Mucosa of stomach (tissue), 1 donor: Measurements from ENCODE around the gene CTXND1.

ENCODE experiments used
- H3K27me3 ChIP-seq: one replicate; pipeline ENCODE4 v1.7.0; 2013; ENCODE audit warnings: mild to moderate bottlenecking, low read length; ENCODE audit not compliant: control insufficient read depth, insufficient read depth
- H3K36me3 ChIP-seq: one replicate; pipeline ENCODE4 v1.7.0; 2013; ENCODE audit warnings: low read length; ENCODE audit not compliant: control insufficient read depth, insufficient read depth
- H3K4me1 ChIP-seq: one replicate; pipeline ENCODE4 v1.7.0; 2013; ENCODE audit warnings: mild to moderate bottlenecking, low read length; ENCODE audit not compliant: control insufficient read depth, insufficient read depth
- H3K4me3 ChIP-seq: one replicate; pipeline ENCODE4 v1.7.0; 2013; ENCODE audit warnings: low read length
- H3K9ac ChIP-seq: one replicate; pipeline ENCODE4 v1.7.0; 2013; ENCODE audit warnings: mild to moderate bottlenecking, low read length, moderate library complexity
- H3K9me3 ChIP-seq: one replicate; pipeline ENCODE4 v1.7.0; 2013; ENCODE audit warnings: mild to moderate bottlenecking, low read length, moderate library complexity; ENCODE audit not compliant: control insufficient read depth
- donor health status: Pancreatic carcinoma.

Gene CTXND1

GRCh38 chr15:80203361-80203885, 48.6 kb downstream of the CTXND1 start:
- Histone ChIP-seq H3K4me1 (no peaks in the 10 kb centered on the region), H3K9ac (no peak overlapping the region), H3K9me3 (no peaks in the 10 kb centered on the region), H3K4me3 (no peak overlapping the region), H3K36me3 (no peaks in the 10 kb centered on the region), H3K27me3 (no peaks in the 10 kb centered on the region)

DNA sequence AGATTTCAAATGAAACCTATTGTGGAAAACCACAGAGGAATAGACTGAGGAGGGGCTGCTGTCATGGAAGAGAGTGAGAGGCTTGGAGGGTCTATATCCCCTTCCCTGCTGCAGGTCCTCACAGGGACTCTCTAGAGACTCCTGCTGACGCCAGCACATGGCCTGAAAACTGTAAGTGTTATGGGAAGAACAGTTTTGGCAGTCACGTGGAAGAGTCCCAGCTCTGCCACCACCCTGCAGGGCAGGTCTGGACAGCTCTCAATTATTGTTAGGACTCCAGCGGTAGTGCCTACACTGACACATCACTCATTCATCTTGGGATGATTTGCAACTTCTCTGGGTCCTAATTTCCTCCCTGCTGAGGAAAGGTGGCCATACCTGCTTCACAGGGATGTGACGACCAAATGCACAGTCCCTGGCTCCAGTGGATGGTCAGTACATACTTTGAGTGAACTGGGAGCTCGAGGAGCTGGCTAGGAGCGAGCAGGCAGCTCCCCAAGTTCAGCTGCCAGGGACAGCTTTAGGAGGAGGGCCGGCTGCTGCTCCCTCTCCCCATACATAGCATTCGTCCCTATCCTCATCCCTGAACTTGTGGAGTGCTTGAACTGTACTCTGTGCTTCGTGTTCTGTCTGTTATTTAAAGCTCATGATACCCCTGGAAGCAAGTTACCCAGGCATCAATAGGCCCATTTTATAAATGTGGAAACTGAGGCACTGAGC, 49.2 kb downstream of the CTXND1 start:
- Histone ChIP-seq H3K36me3 (no peaks in the 10 kb centered on the region), H3K27me3 (no peaks in the 10 kb centered on the region), H3K9me3 (no peaks in the 10 kb centered on the region), H3K4me3 (no peak overlapping the region), H3K4me1 (no peaks in the 10 kb centered on the region), H3K9ac (no peak overlapping the region)

DNA sequence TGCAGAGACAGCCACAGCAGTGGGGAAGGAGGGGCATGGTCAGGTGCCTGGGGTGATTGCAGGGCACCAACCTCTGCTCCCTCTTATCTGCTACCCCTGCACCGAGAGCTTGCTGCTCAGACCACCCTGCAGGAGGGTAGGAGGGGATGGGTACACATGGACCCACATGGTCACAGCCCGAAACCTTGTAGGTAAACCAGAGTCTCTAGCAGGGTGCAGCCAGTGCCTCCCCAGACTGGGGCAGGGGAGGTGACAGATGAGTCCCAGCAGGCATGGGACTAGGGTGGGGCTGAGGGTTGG, 50.0 kb downstream of the CTXND1 start:
- Histone ChIP-seq H3K4me3 (no peak overlapping the region), H3K9me3 (no peaks in the 10 kb centered on the region), H3K36me3 (no peaks in the 10 kb centered on the region), H3K4me1 (no peaks in the 10 kb centered on the region), H3K27me3 (no peaks in the 10 kb centered on the region), H3K9ac (no peak overlapping the region)

- Histone ChIP-seq H3K27me3 (no peaks in the 10 kb centered on the region), H3K9ac (no peak overlapping the region), H3K4me3 (no peak overlapping the region), H3K9me3 (no peaks in the 10 kb centered on the region), H3K4me1 (no peaks in the 10 kb centered on the region), H3K36me3 (no peaks in the 10 kb centered on the region)
These were observed 50.6 kb downstream of the CTXND1 start for GRCh38 chr15:80201256-80202015.

GRCh38 chr15:80199869-80200268, 52.1 kb downstream of the CTXND1 start:
- Histone ChIP-seq H3K27me3 (no peaks in the 10 kb centered on the region), H3K9me3 (no peaks in the 10 kb centered on the region), H3K9ac (no peak overlapping the region), H3K4me1 (no peaks in the 10 kb centered on the region), H3K36me3 (no peaks in the 10 kb centered on the region), H3K4me3 (no peak overlapping the region)

GRCh38 chr15:80199366-80199765, 52.6 kb downstream of the CTXND1 start:
- Histone ChIP-seq H3K27me3 (no peaks in the 10 kb centered on the region), H3K9me3 (no peaks in the 10 kb centered on the region), H3K4me1 (no peaks in the 10 kb centered on the region), H3K4me3 (no peak overlapping the region), H3K36me3 (no peaks in the 10 kb centered on the region), H3K9ac (no peak overlapping the region)

DNA sequence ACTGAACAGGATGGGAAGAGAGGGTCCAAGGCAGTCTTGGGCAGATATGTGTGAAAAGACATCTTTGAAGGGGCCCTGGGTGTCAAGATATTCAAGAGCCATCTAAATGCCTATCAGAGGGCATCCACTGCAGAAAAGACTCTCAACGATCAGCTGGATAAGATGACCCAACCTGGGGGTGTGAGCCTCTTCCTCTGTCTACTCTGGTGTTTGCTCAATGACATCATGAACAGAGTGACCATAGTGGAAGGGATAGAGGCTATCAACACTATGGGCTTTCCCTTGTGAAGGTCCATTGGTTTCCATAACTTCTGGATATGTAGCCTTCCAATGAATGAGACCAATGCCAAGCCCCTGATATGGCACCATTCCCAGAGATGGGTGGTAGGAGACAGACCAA, 57.1 kb downstream of the CTXND1 start:
- Histone ChIP-seq H3K4me1 (no peaks in the 10 kb centered on the region), H3K4me3 (no peak overlapping the region), H3K36me3 (no peaks in the 10 kb centered on the region), H3K9me3 (no peaks in the 10 kb centered on the region), H3K27me3 (no peaks in the 10 kb centered on the region), H3K9ac (no peak overlapping the region)

DNA sequence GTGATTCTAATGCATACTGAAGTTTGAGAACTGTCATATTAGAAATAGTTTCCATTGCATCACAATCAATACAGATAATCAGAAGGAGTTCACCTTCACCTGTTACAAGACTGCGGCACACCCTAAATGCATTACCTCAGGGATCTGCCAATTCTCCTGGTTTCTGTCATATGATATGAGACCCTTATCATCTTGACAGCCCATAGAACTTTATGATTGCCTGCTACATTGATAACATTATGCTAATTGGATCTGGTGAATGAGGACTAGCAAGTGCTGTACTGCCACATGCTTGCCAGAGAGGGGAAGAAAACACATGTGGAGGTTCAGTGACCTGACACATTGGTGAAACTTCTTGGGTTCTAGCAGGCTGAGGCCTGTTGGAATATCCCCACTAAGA, 57.8 kb downstream of the CTXND1 start:
- Histone ChIP-seq H3K4me3 (no peak overlapping the region), H3K36me3 (no peaks in the 10 kb centered on the region), H3K9ac (no peak overlapping the region), H3K27me3 (no peaks in the 10 kb centered on the region), H3K9me3 (no peaks in the 10 kb centered on the region), H3K4me1 (no peaks in the 10 kb centered on the region)

DNA sequence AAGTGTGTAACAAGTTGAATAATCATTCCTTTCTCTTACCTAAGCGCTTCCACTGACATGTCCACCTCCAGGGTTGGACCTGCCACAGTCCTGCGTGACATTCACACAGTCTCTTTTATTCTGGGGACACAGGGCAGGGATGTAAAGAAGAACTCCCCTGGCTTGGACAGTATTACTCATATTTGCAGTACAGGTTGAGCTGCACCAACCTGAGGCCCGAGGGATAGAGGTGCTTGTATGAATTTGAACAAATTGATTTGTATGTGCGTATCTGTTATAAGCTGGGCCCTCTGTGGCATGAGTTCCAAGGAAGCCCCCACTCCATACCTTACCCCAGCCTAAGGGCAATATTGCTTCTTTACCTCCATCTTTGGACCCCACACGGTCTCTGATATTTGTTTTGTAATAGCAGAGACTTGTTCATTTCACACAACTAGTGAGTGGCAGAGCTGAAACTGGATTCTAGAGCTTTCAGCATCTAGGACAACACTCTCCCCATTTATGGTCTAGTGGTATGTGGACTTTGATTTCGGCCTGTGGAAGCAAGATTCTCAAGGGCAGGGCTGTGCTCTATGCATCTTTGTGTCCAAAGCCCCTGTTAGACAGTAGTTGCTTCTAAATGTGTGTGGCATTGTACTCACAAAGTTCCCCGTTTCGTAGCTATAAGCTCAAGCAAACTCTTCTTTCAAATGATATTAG, 60.0 kb downstream of the CTXND1 start:
- Histone ChIP-seq H3K27me3 (no peaks in the 10 kb centered on the region), H3K4me1 (no peaks in the 10 kb centered on the region), H3K9me3 (no peaks in the 10 kb centered on the region), H3K4me3 (no peak overlapping the region), H3K9ac (no peak overlapping the region), H3K36me3 (peaks cover 1% of the 10 kb centered on the region)

DNA sequence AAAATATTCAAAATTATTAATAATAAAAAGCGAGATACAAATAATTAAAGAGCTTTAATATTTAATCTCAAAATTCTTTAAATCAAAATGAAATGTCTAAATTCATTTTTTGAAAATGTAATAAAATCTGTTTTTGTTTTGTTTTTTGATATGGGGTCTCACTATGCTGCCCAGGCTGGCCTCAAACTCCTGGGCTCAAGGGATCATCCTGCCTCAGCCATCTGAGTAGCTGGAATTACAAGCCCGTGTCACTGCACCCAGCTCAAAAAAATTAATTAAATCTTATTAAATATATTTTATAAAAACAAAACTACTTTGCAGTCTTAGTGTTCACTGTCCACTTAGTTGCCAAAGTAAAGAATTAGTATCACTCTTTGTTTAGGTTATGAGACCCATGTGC, 60.8 kb downstream of the CTXND1 start:
- Histone ChIP-seq H3K9me3 (no peaks in the 10 kb centered on the region), H3K36me3 (peaks cover 4% of the 10 kb centered on the region), H3K9ac (no peak overlapping the region), H3K4me1 (no peaks in the 10 kb centered on the region), H3K4me3 (no peak overlapping the region), H3K27me3 (no peaks in the 10 kb centered on the region)

DNA sequence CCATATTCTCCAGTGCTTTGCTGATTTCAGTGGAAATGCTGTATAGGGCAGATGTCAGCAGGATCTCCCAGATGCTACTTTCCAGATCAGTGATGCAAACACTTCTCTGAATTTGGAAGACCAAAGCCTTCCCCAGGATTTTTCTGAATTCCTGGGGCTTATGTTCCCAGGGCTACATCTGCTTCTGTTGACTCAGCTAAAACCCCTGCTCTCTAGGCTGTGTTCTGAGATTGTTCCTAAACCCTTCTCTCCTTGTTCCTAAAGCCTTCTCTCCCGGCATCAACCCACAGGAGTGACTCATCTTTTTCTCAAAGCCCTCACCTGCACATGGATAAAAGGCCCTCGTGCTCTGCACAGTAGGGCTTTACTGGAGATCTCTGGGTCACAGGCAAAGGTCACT, 63.8 kb downstream of the CTXND1 start:
- Histone ChIP-seq H3K4me3 (no peak overlapping the region), H3K36me3 (peaks cover 4% of the 10 kb centered on the region), H3K4me1 (no peaks in the 10 kb centered on the region), H3K9ac (no peak overlapping the region), H3K9me3 (no peaks in the 10 kb centered on the region), H3K27me3 (no peaks in the 10 kb centered on the region)

DNA sequence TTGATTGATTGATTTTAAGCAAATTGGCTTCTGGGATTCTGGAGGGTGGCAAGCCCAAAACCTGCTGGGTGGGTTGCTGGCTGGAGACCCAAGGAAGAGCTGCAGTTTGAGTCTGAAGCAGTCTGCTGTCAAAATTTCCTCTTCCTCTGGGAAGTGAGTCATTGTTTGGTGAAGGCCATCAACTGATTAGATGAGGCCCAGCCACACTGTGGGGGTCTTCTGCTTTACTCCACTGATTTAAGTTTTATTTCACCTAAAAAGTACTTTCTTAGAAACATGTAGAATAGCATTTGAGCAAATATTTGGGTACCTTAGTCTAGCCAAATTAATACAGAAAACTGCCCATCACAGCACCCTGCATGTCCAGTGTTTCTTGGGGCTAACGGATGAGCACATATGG, 65.4 kb downstream of the CTXND1 start:
- Histone ChIP-seq H3K4me1 (no peaks in the 10 kb centered on the region), H3K9me3 (no peaks in the 10 kb centered on the region), H3K27me3 (no peaks in the 10 kb centered on the region), H3K4me3 (no peak overlapping the region), H3K9ac (no peak overlapping the region), H3K36me3 (peaks cover 4% of the 10 kb centered on the region)
